Right lobe of liver (tissue), 4 donors: ENCODE results near the gene BRK1.

Experiments used
- POLR2A ChIP-seq: fragments of 450-650 bp; IDR thresholded peaks from one replicate; pipeline ENCODE4 v1.6.1; 2017; ENCODE audit warnings: antibody characterized with exemption, mild to moderate bottlenecking
- TF ChIP-seq, protein P1 (sequence below), 4 donors: fragments of 200-600 bp in 3 of 4; fragments of 450-650 bp in 1 of 4; IDR thresholded peaks; one replicate each; pipeline versions ENCODE4 v1.5.1 to v1.8.0; 2016 to 2022; ENCODE audit warnings: antibody characterized with exemption in 4 of 4, mild to moderate bottlenecking in 2 of 4
- donor health status: DM: no; HTN: no; CAD: no.
- donor health status: DM: no; HTN: no; CAD: no.
- donor health status: DM: no; HTN: yes; CAD: no.

DNA sequence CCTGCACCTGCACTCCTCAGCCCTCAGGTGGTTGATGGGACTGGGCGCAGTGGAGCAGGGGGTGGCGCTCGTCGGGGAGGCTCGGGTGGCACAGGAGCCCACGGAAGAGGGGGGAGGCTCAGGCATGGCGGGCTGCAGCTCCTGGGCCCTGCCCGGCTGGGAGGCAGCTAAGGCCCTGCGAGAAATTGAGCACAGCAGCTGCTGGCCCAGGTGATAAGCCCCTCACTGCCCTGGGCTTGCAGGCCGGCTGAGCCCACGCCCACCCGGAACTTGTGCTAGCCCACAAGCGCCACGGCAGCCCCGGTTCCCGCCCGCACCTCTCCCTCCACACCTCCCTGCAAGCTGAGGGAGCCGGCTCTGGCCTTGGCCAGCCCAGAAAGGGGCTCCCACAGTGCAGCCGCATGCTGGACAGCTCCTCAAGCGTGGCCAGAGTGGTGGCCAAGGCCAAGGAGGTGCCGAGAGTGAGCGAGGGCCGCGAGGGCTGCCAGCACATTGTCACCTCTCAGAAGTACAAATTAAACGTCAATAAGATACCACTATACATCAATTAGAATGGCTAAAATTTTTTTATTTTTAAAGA is 21.0 kb downstream of the BRK1 start:
- TF ChIP-seq, protein P1, sequence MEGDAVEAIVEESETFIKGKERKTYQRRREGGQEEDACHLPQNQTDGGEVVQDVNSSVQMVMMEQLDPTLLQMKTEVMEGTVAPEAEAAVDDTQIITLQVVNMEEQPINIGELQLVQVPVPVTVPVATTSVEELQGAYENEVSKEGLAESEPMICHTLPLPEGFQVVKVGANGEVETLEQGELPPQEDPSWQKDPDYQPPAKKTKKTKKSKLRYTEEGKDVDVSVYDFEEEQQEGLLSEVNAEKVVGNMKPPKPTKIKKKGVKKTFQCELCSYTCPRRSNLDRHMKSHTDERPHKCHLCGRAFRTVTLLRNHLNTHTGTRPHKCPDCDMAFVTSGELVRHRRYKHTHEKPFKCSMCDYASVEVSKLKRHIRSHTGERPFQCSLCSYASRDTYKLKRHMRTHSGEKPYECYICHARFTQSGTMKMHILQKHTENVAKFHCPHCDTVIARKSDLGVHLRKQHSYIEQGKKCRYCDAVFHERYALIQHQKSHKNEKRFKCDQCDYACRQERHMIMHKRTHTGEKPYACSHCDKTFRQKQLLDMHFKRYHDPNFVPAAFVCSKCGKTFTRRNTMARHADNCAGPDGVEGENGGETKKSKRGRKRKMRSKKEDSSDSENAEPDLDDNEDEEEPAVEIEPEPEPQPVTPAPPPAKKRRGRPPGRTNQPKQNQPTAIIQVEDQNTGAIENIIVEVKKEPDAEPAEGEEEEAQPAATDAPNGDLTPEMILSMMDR (IDR thresholded peaks at IDR 0.05): no peak
- TF ChIP-seq POLR2A: no peak
